AG09319 (cell line): ENCODE results near the gene PPP6R3.

ENCODE experiments used
- DNase-seq: peaks from one replicate; pipeline ENCODE4 v3.0.0-alpha.2; 2010; ENCODE audit warnings: low read depth; ENCODE audit errors: extremely low read depth
- TF ChIP-seq, protein P1 (sequence below): IDR thresholded peaks from 2 replicates; pipeline ENCODE4 v1.5.1; 2011; ENCODE audit warnings: low read depth, mild to moderate bottlenecking, inconsistent platforms, low read length, moderate library complexity

PPP6R3 gene

DNA sequence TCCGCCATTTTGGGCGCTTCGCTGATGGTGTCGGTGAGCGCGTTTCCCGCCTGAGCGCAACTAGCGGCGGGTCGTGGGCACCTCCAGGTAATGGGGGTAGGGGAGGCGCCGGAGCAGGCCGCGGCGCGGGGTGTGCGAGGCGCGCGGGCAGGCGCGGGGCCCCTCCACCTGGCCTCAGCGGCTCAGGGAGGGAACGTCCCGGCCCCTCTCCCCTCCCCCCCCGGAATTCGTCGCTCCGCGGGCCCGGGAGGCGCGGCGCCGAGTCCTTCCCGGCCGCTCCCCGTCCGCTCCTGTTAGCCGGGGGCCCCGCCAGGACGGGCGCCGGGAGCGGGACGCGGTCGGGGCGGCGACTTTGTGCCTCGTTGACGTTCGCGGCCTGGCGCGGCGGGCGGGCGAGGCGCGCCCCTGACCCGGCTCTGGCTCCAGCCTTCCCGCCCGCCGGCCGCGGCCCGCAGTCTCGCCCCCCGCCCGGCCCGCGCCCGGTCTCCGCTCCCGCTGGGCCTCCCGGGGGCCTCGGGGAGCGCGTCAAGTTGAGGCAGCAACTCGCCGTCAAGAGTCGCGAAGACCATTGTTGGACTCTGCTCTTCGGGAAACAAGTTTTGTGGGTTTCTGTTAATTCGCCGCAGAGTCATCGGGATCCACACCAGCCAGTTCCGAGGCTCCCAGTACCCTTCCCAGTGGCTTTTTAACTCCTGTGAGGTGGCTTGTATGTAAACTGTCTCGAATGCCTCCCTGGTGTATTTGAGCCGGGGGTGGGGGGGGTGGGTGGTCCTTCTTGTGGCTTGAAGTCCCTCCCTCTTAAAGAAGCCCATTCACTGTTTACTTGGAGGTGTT is at the start of gene PPP6R3:
PPP6R3 (plus strand) TSS at position 12 of the 834 bp plus-strand sequence. CDS start 76,913 bp downstream, outside the sequence.
- no peak for DNase-seq
- TF ChIP-seq, protein P1, sequence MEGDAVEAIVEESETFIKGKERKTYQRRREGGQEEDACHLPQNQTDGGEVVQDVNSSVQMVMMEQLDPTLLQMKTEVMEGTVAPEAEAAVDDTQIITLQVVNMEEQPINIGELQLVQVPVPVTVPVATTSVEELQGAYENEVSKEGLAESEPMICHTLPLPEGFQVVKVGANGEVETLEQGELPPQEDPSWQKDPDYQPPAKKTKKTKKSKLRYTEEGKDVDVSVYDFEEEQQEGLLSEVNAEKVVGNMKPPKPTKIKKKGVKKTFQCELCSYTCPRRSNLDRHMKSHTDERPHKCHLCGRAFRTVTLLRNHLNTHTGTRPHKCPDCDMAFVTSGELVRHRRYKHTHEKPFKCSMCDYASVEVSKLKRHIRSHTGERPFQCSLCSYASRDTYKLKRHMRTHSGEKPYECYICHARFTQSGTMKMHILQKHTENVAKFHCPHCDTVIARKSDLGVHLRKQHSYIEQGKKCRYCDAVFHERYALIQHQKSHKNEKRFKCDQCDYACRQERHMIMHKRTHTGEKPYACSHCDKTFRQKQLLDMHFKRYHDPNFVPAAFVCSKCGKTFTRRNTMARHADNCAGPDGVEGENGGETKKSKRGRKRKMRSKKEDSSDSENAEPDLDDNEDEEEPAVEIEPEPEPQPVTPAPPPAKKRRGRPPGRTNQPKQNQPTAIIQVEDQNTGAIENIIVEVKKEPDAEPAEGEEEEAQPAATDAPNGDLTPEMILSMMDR: no peak

GRCh38 chr11:68411501-68411991 is 49.0 kb upstream of the PPP6R3 start:
- TF ChIP-seq, protein P1: no peak
- DNase-seq: no peak

DNA sequence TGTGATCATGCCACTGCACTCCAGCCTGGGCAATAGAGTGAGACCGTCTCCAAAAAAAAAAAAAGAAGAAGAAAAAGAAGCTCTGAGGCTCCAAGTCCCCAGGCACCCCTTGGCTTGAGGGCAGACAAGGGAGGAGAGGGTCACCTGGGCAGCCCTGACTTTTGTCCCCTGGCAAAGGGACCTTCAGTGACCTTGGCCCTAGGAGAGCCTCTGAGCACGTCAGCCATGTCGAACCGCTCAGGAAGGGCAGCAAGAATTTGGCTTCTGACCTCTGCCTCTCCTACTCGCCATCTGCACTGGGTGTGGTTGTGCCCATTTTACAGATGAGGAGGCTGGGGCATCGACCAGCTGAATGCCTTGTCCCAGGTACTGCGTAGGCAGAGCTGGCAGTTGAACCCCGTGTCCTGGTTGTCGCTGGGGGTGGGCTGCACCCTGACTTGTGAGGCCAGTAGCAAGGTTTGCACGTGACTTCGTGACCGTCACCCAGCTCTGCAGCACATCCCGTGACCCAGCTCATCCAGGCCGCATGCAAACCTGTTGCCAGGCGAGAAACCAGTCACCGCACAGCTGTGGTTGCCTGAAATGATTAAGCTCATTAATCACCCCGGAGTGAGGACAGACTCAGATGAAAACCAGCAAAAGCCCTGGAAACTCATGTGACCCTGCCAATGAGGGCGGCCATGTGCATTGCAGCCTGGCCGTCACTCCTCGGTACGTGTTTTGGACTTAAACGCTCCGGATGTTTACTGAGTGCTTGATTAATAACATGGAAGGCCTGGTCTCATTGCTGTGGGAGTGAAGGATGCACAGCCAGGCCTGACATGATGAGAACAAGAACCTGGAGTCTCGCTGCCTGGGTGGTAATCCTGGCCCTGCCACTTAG is 47.7 kb upstream of the PPP6R3 start:
- no peak for DNase-seq
- TF ChIP-seq, protein P1: no peak

GRCh38 chr11:68413591-68413999 is 47.0 kb upstream of the PPP6R3 start:
- no peak for DNase-seq
- TF ChIP-seq, protein P1: no peak

- DNase-seq: no peak
- TF ChIP-seq, protein P1: no peak
Measured at GRCh38 chr11:68414496-68415221, 45.9 kb upstream of the PPP6R3 start.

GRCh38 chr11:68416070-68416578 is 44.4 kb upstream of the PPP6R3 start:
- TF ChIP-seq, protein P1: no peak
- no peak for DNase-seq
